PC-3 (cell line): ENCODE measurements around the gene TCF3.

Experiments used
- EZH2 ChIP-seq: fragments of 300-600 bp; sonication (generic); IDR thresholded peaks from one replicate; pipeline ENCODE4 v1.6.1; 2017; ENCODE audit warnings: antibody characterized with exemption, mild to moderate bottlenecking, low read length; ENCODE audit not compliant: unreplicated experiment
- TF ChIP-seq, protein P1 (sequence below): fragments of 300-600 bp; sonication (generic); conservative IDR thresholded peaks from 2 replicates; pipeline ENCODE4 v1.5.1; 2017; ENCODE audit warnings: antibody characterized with exemption, low read depth, mild to moderate bottlenecking, low read length

DNA sequence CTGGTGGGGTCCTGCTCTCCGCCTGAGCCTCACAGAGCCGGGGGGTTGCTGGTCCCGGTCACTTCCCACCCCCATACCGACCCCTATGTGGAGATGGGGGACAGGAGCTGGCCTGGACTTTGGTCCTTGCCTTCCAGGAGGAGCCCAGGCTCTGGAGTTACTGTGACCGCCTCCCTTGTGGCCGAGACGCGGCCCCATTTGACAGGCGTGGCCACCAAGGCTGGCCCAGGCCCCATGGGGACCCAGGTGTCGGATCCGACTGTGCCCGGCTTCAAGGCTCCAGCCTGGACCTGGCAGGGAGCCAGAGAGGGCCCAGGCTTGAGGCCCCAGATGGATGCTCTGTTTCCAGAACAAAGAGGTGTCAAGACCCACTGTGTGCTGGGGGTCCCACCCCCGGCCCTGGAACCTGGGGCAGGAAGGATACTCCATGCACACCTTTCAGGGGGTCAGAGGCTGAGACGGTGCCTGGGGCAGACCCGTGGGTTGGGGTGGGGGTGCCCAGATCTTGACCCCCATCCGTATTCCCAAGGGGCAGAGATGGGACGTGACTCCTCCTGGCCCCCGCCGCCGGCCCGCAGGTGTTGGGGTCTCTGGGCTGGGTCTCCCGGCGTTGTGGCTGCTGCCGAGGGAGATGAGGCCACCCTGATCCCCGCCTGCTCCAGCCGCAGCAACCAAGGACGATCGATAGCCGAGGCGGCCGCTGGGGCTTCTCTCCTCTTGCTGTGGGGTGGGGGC lies 47.8 kb upstream of the TCF3 start:
- TF ChIP-seq, protein P1, sequence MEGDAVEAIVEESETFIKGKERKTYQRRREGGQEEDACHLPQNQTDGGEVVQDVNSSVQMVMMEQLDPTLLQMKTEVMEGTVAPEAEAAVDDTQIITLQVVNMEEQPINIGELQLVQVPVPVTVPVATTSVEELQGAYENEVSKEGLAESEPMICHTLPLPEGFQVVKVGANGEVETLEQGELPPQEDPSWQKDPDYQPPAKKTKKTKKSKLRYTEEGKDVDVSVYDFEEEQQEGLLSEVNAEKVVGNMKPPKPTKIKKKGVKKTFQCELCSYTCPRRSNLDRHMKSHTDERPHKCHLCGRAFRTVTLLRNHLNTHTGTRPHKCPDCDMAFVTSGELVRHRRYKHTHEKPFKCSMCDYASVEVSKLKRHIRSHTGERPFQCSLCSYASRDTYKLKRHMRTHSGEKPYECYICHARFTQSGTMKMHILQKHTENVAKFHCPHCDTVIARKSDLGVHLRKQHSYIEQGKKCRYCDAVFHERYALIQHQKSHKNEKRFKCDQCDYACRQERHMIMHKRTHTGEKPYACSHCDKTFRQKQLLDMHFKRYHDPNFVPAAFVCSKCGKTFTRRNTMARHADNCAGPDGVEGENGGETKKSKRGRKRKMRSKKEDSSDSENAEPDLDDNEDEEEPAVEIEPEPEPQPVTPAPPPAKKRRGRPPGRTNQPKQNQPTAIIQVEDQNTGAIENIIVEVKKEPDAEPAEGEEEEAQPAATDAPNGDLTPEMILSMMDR = no peak
- no peak for TF ChIP-seq EZH2
